Heart left ventricle (tissue), 13 donors: ENCODE results near the gene SBK1.

Source experiments
- CTCF ChIP-seq, 12 donors: fragments of 200-600 bp; sonication (generic) in 4 of 12; IDR thresholded peaks; one replicate each; pipeline versions ENCODE4 v1.5.0 to v1.8.0; 2018 to 2022; ENCODE audit warnings: antibody characterized with exemption in 12 of 12, mild to moderate bottlenecking in 5 of 12
- POLR2A ChIP-seq, 2 donors: fragments of 450-650 bp; IDR thresholded peaks; one replicate each; pipeline ENCODE4 v1.6.1; 2017; ENCODE audit warnings: antibody characterized with exemption in 2 of 2, mild to moderate bottlenecking in 2 of 2, moderate library complexity in 2 of 2
- donor health status: ischemic (EF 13 %, LVEDD 7.1; RV severe dilation, severe dysfunction).
- donor health status: DM: no; HTN: yes; CAD: no.
- donor health status: DM: no; HTN: no; CAD: no.
- donor health status: ischemic (EF 25% LVEDD 6.9; RV normal size, moderate dysfunction).
- donor health status: ischemic (EF 25% LVEDD 5.7; RV mildly dilated, moderate dysfunction).
- donor health status: ischemic (EF 35%, LVEDD 5.7; RV mildly dilated, moderate dysfunction).
- donor health status: nonischemic (EF 11% LVEDD 7.7; RV severe dilation, severe dysfunction).
- donor health status: DM: yes; HTN: yes; CAD: no.
- donor health status: PGD.
- donor health status: ischemic (EF 29% LVEDD 5.4; RV normal size, mild dysfunction).
- donor health status: nonischemic (EF 23%, LVEDD 6.1; RV moderate dilation, normal function).

GRCh38 chr16:28311913-28312312, 19.6 kb downstream of the SBK1 start:
- TF ChIP-seq POLR2A (IDR thresholded peaks at IDR 0.05) (no peak), CTCF (IDR thresholded peaks at IDR 0.05) (no peak)
